ENCODE measurements around the gene TMEM119. TPM values are rescaled to one million over a fixed set of nuclear protein-coding genes. Genes with fewer than 3 reads are reported as not detected.
A peak's percentile ranks its signal among the peaks of the same experiment; 100 is the strongest.

The TMEM119 gene
- total and polyA plus RNA-seq, 2 of the 4 experiments (the other 2 are of a cell fraction), result 8.1 to 9.2 TPM

- intact Hi-C loops (cut with micrococcal nuclease), result no loop called here
- H3K4ac ChIP-seq (ENCODE audit: low read depth, low read length), result no peak overlapping the region
- peaks cover 7% of the 10 kb centered on the region; the same call in 1 of the 2 replicates for H3K4me1 ChIP-seq (ENCODE audit: control insufficient read depth, insufficient read depth, low read length)
- no peaks in the 10 kb centered on the region for H3K36me3 ChIP-seq (ENCODE audit: control insufficient read depth, insufficient read depth, low read length)
- no TSS peak for BruUV-seq (replicated peaks)
- in situ Hi-C loops (cut with MboI; ENCODE audit: low sequenced_read_pairs), result no loop called here
- no peak overlapping the region for H2BK20ac ChIP-seq (ENCODE audit: low read depth, low read length)
- H3K4me3 ChIP-seq (ENCODE audit: insufficient read depth, low read depth, low read length), result no peak overlapping the region
- WGBS, 2 experiments (ENCODE audit: extremely low coverage in 2 of 2, insufficient read length in 1 of 2), result 60% methylated on average over 3 of the region's 7 CpGs; no CpG with 5 or more reads in 1 of the 2 experiments
- peak; percentile 13; the same call in 1 of the 2 replicates for ATAC-seq (ENCODE audit: low read depth)
- no peak overlapping the region for H4K5ac ChIP-seq (ENCODE audit: low read depth, low read length)
- no peak overlapping the region for H2AFZ ChIP-seq (replicated peaks; ENCODE audit: low read length, poor library complexity)
- TF ChIP-seq POLR2A (IDR thresholded peaks at IDR 0.05; ENCODE audit: low read depth, low read length) (no peak), MAZ (IDR thresholded peaks at IDR 0.05; ENCODE audit: borderline replicate concordance, low read depth, low read length) (no peak), CHD1 (IDR thresholded peaks at IDR 0.05; ENCODE audit: low read depth, low read length) (no peak), SMC3 (IDR thresholded peaks at IDR 0.05; ENCODE audit: low read depth, low read length) (no peak), ELK1 (IDR thresholded peaks at IDR 0.05; ENCODE audit: borderline replicate concordance, low read depth, low read length) (no peak), MXI1 (IDR thresholded peaks at IDR 0.05; ENCODE audit: borderline replicate concordance, low read depth, low read length) (no peak), MAFK (IDR thresholded peaks at IDR 0.05; ENCODE audit: low read depth, low read length) (no peak), BHLHE40 (IDR thresholded peaks at IDR 0.05; ENCODE audit: low read depth, low read length) (no peak), RFX5 (IDR thresholded peaks at IDR 0.05; ENCODE audit: low read depth, low read length) (no peak), RAD21 (IDR thresholded peaks at IDR 0.05; ENCODE audit: low read length) (no peak), CEBPB (IDR thresholded peaks at IDR 0.05; ENCODE audit: low read depth, low read length) (no peak), CTCF (conservative IDR thresholded peaks at IDR 0.05; ENCODE audit: low read depth, low read length) (no peak)
- no peak for DNase-seq
- H3K79me1 ChIP-seq (ENCODE audit: low read depth in 1 of 2, low read length in 2 of 2), result no peaks in the 10 kb centered on the region
- no peak overlapping the region for H3K27ac ChIP-seq (ENCODE audit: insufficient read depth, low read length)
- no peak overlapping the region for H4K8ac ChIP-seq (ENCODE audit: low read depth in 2 of 2, low read length in 2 of 2)
- ChIA-PET POLR2A (ENCODE audit: unreplicated experiment) (no interaction called here), CTCF (no interaction called here)
- H3K23ac ChIP-seq (ENCODE audit: low read depth, low read length), result no peak overlapping the region
- no peak overlapping the region for H3K56ac ChIP-seq (ENCODE audit: extremely low read depth, insufficient read depth, low read length)
- no peak overlapping the region for H2BK15ac ChIP-seq (ENCODE audit: low read depth, low read length)
- no peaks in the 10 kb centered on the region for H4K20me1 ChIP-seq (ENCODE audit: insufficient read depth, low read length)
- no peak overlapping the region for H2AK9ac ChIP-seq (replicated peaks; ENCODE audit: low read depth, low read length, poor library complexity)
- H2BK5ac ChIP-seq (ENCODE audit: low read depth, low read length, poor library complexity, severe bottlenecking), result no peak overlapping the region
- no peak overlapping the region for H3K14ac ChIP-seq (replicated peaks; ENCODE audit: low read depth, low read length)
- H4K91ac ChIP-seq (ENCODE audit: insufficient read depth, low read depth, low read length), result no peak overlapping the region
- H3K9me1 ChIP-seq (ENCODE audit: insufficient read depth, low read length), result no peaks in the 10 kb centered on the region; the same call in 1 of the 2 replicates
- H3K4me2 ChIP-seq (ENCODE audit: low read depth, low read length), result no peak overlapping the region
- no peak overlapping the region for H2AK5ac ChIP-seq (ENCODE audit: low read depth, low read length)
- dilution Hi-C loops (cut with HindIII; ENCODE audit: low sequenced_read_pairs, unreplicated experiment), result no loop called here
- H3K9ac ChIP-seq (ENCODE audit: low read depth, low read length), result no peak overlapping the region
- H2BK120ac ChIP-seq (ENCODE audit: low read depth, low read length), result no peak overlapping the region
- H3K9me3 ChIP-seq (ENCODE audit: control insufficient read depth, insufficient read depth, low read length), result no peaks in the 10 kb centered on the region
- peaks cover 2% of the 10 kb centered on the region for H3K27me3 ChIP-seq (ENCODE audit: control insufficient read depth, insufficient read depth, low read length)
- H3K18ac ChIP-seq (ENCODE audit: low read depth, low read length), result no peak overlapping the region
Measured at GRCh38 chr12:108583991-108584390, 13.9 kb downstream of the TMEM119 start.

All from IMR-90 (cell line).